H1 (cell line): ENCODE data around the gene ESPNL. TPM values are rescaled to one million over a fixed set of nuclear protein-coding genes. Genes with fewer than 3 reads are reported as not detected.
A peak's percentile ranks its signal among the peaks of the same experiment; 100 is the strongest.

ENCODE experiments used
- CTCF ChIA-PET: fragments of 300-600 bp; sonication (Branson Sonifier 250); formaldehyde crosslinking; loops from one replicate; lab custom pipeline; 2021; ENCODE audit not compliant: partially characterized antibody; lab: Charles Lee
- POLR2A ChIA-PET: fragments of 300-600 bp; sonication (Branson Sonifier 250); formaldehyde crosslinking; loops from one replicate; lab custom pipeline; 2021; ENCODE audit warnings: inconsistent platforms; ENCODE audit not compliant: partially characterized antibody; lab: Charles Lee
- DNase-seq, 2 experiments: peaks; one replicate each; pipeline versions ENCODE4 v3.0.0 to v3.0.0-alpha.2; 2010 to 2022; ENCODE audit warnings: low spot score in 2 of 2, low read depth in 1 of 2, mixed read lengths in 1 of 2
- FAIRE-seq: peaks from 2 replicates; lab custom pipeline; 2011; peaks lifted over from hg19 to GRCh38; lab: Jason Lieb, UNC
- H2AFZ ChIP-seq: 2 replicates; pipeline ENCODE4 v1.8.1; 2012; ENCODE audit warnings: low read length, inconsistent platforms
- H2AK5ac ChIP-seq: 2 replicates; pipeline ENCODE4 v1.6.1; 2013; ENCODE audit warnings: low read depth, low read length
- H2BK120ac ChIP-seq: replicated peaks from 2 replicates; pipeline ENCODE3; 2013; ENCODE audit warnings: low read depth, low read length, inconsistent platforms
- H2BK12ac ChIP-seq: 2 replicates; pipeline ENCODE4 v1.6.1; 2013; ENCODE audit warnings: low read depth, low read length
- H2BK15ac ChIP-seq: 2 replicates; pipeline ENCODE4 v1.6.1; 2013; ENCODE audit warnings: low read length
- H2BK20ac ChIP-seq: 2 replicates; pipeline ENCODE4 v1.6.1; 2013; ENCODE audit warnings: low read length
- H2BK5ac ChIP-seq: 2 replicates; pipeline ENCODE4 v1.6.1; 2013; ENCODE audit warnings: low read depth, low read length
- H3K14ac ChIP-seq: 2 replicates; pipeline ENCODE4 v1.6.1; 2013; ENCODE audit warnings: inconsistent platforms; ENCODE audit not compliant: insufficient read length
- H3K18ac ChIP-seq: 2 replicates; pipeline ENCODE4 v1.6.1; 2013; ENCODE audit warnings: low read length; ENCODE audit errors: extremely low read depth
- H3K23ac ChIP-seq: 2 replicates; pipeline ENCODE4 v1.6.1; 2013; ENCODE audit warnings: inconsistent platforms; ENCODE audit not compliant: insufficient read length
- H3K23me2 ChIP-seq: 2 replicates; pipeline ENCODE4 v1.6.1; 2013; ENCODE audit warnings: low read depth, low read length
- H3K27ac ChIP-seq: 2 replicates; pipeline ENCODE4 v1.6.1; 2011; ENCODE audit warnings: low read depth, low read length, inconsistent platforms
- H3K27me3 ChIP-seq, 4 experiments: replicated peaks in 1 of 4; 1 replicate in 1 of 4; 2 replicates in 3 of 4; pipeline versions ENCODE4 v1.6.1 to v1.8.1; 2011 to 2013; ENCODE audit warnings: low read length in 3 of 4, mild to moderate bottlenecking in 3 of 4, inconsistent platforms in 2 of 4, mixed read lengths in 2 of 4, moderate library complexity in 1 of 4; ENCODE audit not compliant: control insufficient read depth in 3 of 4, insufficient read depth in 3 of 4; ENCODE audit errors: extremely low read depth in 1 of 4
- H3K36me3 ChIP-seq, 4 experiments: 2 replicates each; pipeline versions ENCODE4 v1.6.1 to v1.8.1; 2011 to 2013; ENCODE audit warnings: mild to moderate bottlenecking in 4 of 4, low read length in 3 of 4, moderate library complexity in 2 of 4, control low read depth in 1 of 4, inconsistent platforms in 1 of 4; ENCODE audit not compliant: insufficient read depth in 4 of 4, control insufficient read depth in 2 of 4
- H3K4ac ChIP-seq: replicated peaks from 2 replicates; pipeline ENCODE3; 2013; ENCODE audit warnings: low read length, low read depth, mixed read lengths, inconsistent platforms; ENCODE audit not compliant: insufficient read length
- H3K4me1 ChIP-seq, 4 experiments: replicated peaks in 1 of 4; 1 replicate in 1 of 4; 2 replicates in 3 of 4; pipeline versions ENCODE4 v1.6.1 to v1.8.1; 2011 to 2013; ENCODE audit warnings: low read length in 3 of 4, inconsistent platforms in 2 of 4, mixed read lengths in 1 of 4; ENCODE audit not compliant: insufficient read depth in 4 of 4, control insufficient read depth in 3 of 4
- H3K4me2 ChIP-seq, 2 experiments: 2 replicates each; pipeline versions ENCODE4 v1.6.1 to v1.8.1; 2011 to 2013; ENCODE audit warnings: low read depth in 2 of 2, low read length in 2 of 2, control low read depth in 1 of 2, inconsistent platforms in 1 of 2, mild to moderate bottlenecking in 1 of 2; ENCODE audit not compliant: insufficient read depth in 1 of 2
- H3K4me3 ChIP-seq, 4 experiments: fragments of 200-600, 300-600 bp in 1 of 4; sonication (generic), shearing (Covaris generic), sonication (Bioruptor Twin) in 1 of 4; 2 replicates each; pipeline versions ENCODE4 v1.5.1 to v1.8.1; 2011 to 2016; ENCODE audit warnings: low read length in 4 of 4, low read depth in 3 of 4, control low read depth in 2 of 4, inconsistent platforms in 2 of 4, mild to moderate bottlenecking in 2 of 4, mixed read lengths in 1 of 4, moderate library complexity in 1 of 4; ENCODE audit not compliant: insufficient read depth in 2 of 4; ENCODE audit errors: extremely low read depth in 1 of 4
- H3K56ac ChIP-seq: replicated peaks from 2 replicates; pipeline ENCODE3; 2013; ENCODE audit warnings: low read depth, mild to moderate bottlenecking, mixed read lengths, low read length, inconsistent platforms; ENCODE audit not compliant: insufficient read length
- H3K79me1 ChIP-seq: 2 replicates; pipeline ENCODE4 v1.6.1; 2013; ENCODE audit warnings: low read depth, low read length, control low read depth
- H3K79me2 ChIP-seq, 2 experiments: 2 replicates each; pipeline versions ENCODE4 v1.6.1 to v1.8.1; 2012 to 2013; ENCODE audit warnings: low read length in 2 of 2, mild to moderate bottlenecking in 2 of 2, inconsistent platforms in 1 of 2; ENCODE audit not compliant: insufficient read depth in 2 of 2, control insufficient read depth in 1 of 2
- H3K9ac ChIP-seq, 4 experiments: replicated peaks in 1 of 4; 1 replicate in 1 of 4; 2 replicates in 3 of 4; pipeline versions ENCODE4 v1.6.1 to v1.8.1; 2011 to 2013; ENCODE audit warnings: low read depth in 3 of 4, low read length in 3 of 4, control low read depth in 2 of 4, mild to moderate bottlenecking in 2 of 4, moderate library complexity in 2 of 4, inconsistent platforms in 1 of 4; ENCODE audit errors: extremely low read depth in 1 of 4
- H3K9me3 ChIP-seq, 2 experiments: 2 replicates each; pipeline versions ENCODE4 v1.6.1 to v1.8.1; 2012 to 2013; ENCODE audit warnings: mild to moderate bottlenecking in 2 of 2, moderate library complexity in 2 of 2, control low read depth in 1 of 2, inconsistent platforms in 1 of 2, low read depth in 1 of 2, low read length in 1 of 2, mixed read lengths in 1 of 2; ENCODE audit not compliant: insufficient read depth in 2 of 2
- H4K20me1 ChIP-seq, 2 experiments: replicated peaks in 1 of 2; 2 replicates each; pipeline versions ENCODE3 to v1.8.1; 2011 to 2013; ENCODE audit warnings: inconsistent platforms in 2 of 2, low read length in 2 of 2, mild to moderate bottlenecking in 1 of 2; ENCODE audit not compliant: insufficient read depth in 2 of 2, control insufficient read depth in 1 of 2
- H4K5ac ChIP-seq: 2 replicates; pipeline ENCODE4 v1.6.1; 2013; ENCODE audit warnings: low read length, low read depth, mixed read lengths, inconsistent platforms; ENCODE audit not compliant: insufficient read length
- H4K8ac ChIP-seq: 2 replicates; pipeline ENCODE4 v1.8.0; 2013; ENCODE audit warnings: mild to moderate bottlenecking, moderate library complexity, low read length, inconsistent platforms; ENCODE audit not compliant: insufficient read depth; ENCODE audit errors: extremely low read depth
- H4K91ac ChIP-seq: replicated peaks from 2 replicates; pipeline ENCODE3; 2013; ENCODE audit warnings: low read length, mixed read lengths, inconsistent platforms; ENCODE audit not compliant: insufficient read length
- CTBP2 ChIP-seq: IDR thresholded peaks from 2 replicates; pipeline ENCODE4 v1.7.0; 2011; ENCODE audit warnings: borderline replicate concordance, mild to moderate bottlenecking, moderate library complexity, mixed read lengths, low read length; ENCODE audit not compliant: insufficient read depth, insufficient read length
- GABPA ChIP-seq: IDR thresholded peaks from 2 replicates; pipeline ENCODE4 v1.6.1; 2011; ENCODE audit warnings: mild to moderate bottlenecking, low read length, moderate library complexity, borderline replicate concordance; ENCODE audit not compliant: insufficient read depth
- HDAC6 ChIP-seq: IDR thresholded peaks from one replicate; pipeline ENCODE4 v1.7.1; 2012; ENCODE audit warnings: low read depth, mild to moderate bottlenecking, inconsistent platforms, low read length, moderate library complexity
- KDM4A ChIP-seq: IDR thresholded peaks from one replicate; pipeline ENCODE4 v1.7.1; 2012; ENCODE audit warnings: low read depth, mild to moderate bottlenecking, moderate library complexity, low read length, inconsistent platforms; ENCODE audit not compliant: severe bottlenecking
- POLR2A ChIP-seq, 2 experiments: IDR thresholded peaks; 1 replicate in 1 of 2; 2 replicates in 1 of 2; pipeline ENCODE4 v1.6.1; 2011; ENCODE audit warnings: low read depth in 2 of 2, low read length in 2 of 2, mild to moderate bottlenecking in 2 of 2; ENCODE audit errors: control extremely low read depth in 1 of 2
- RFX5 ChIP-seq: IDR thresholded peaks from 2 replicates; pipeline ENCODE4 v1.6.1; 2011; ENCODE audit warnings: low read depth, low read length, improper control_type of control experiment, borderline replicate concordance
- RXRA ChIP-seq: IDR thresholded peaks from 2 replicates; pipeline ENCODE4 v1.6.1; 2011; ENCODE audit warnings: low read depth, mild to moderate bottlenecking, low read length, moderate library complexity; ENCODE audit not compliant: insufficient read depth
- SP1 ChIP-seq: IDR thresholded peaks from 2 replicates; pipeline ENCODE4 v1.6.1; 2011; ENCODE audit warnings: low read depth, low read length
- ZNF274 ChIP-seq: IDR thresholded peaks from 2 replicates; pipeline ENCODE4 v1.7.0; 2012; ENCODE audit warnings: low read length, borderline replicate concordance; ENCODE audit errors: extremely low read depth
- WGBS, 2 experiments: shearing (Covaris generic) in 1 of 2; methylation state at CpG; one replicate each; pipeline versions ENCODE4 v1.1.6 to v1.1.7; 2013 to 2015; ENCODE audit warnings: low lambda C conversion rate in 2 of 2, mixed read lengths in 2 of 2, inconsistent platforms in 1 of 2, low coverage in 1 of 2, missing lambda C conversion rate in 1 of 2; ENCODE audit not compliant: insufficient replicate concordance in 2 of 2, insufficient coverage in 1 of 2, insufficient read length in 1 of 2; ENCODE audit errors: extremely low coverage in 1 of 2, missing lambda C conversion rate in 1 of 2; 5-methylcytosine and 5-hydroxymethylcytosine counted together
- polyA plus RNA-seq, 7 experiments: library from polyadenylated mRNA; depleted of rRNA in 3 of 7; stranded (reverse) in 5 of 7; unstranded in 2 of 7; fragments of >200 nt in 5 of 7; fragments of 200-250 nt in 2 of 7; gene quantifications; 1 replicate in 5 of 7; 2 replicates in 1 of 7; 4 replicates in 1 of 7; pipeline versions ENCODE4 v1.2.1 to v1.2.3, GENCODE V29; 2011 to 2013; ENCODE audit warnings: missing spikeins in 2 of 7, mixed read lengths in 2 of 7
- total RNA-seq: library from RNA; stranded (reverse); fragmentation: NEBNext Ultra II Directional; extraction: Animal tissue kit (Norgen Biotek cat#: 25700); gene quantifications from 2 replicates; pipeline ENCODE4 v1.2.1, GENCODE V29; 2021
- TF ChIP-seq, protein P1 (sequence below), 3 experiments: IDR thresholded peaks; 1 replicate in 2 of 3; 2 replicates in 1 of 3; pipeline versions ENCODE4 v1.5.1 to v1.6.1; 2011; ENCODE audit warnings: low read length in 3 of 3, mild to moderate bottlenecking in 3 of 3, inconsistent platforms in 2 of 3, low read depth in 1 of 3, moderate library complexity in 1 of 3; ENCODE audit not compliant: insufficient read depth in 1 of 3; ENCODE audit errors: control extremely low read depth in 1 of 3

The ESPNL gene
- total and polyA plus RNA-seq, 2 of the 8 experiments (the other 6 are each of a cell fraction or from before 2014, with no cell fraction given), result 0.68 to 1.3 TPM

DNA sequence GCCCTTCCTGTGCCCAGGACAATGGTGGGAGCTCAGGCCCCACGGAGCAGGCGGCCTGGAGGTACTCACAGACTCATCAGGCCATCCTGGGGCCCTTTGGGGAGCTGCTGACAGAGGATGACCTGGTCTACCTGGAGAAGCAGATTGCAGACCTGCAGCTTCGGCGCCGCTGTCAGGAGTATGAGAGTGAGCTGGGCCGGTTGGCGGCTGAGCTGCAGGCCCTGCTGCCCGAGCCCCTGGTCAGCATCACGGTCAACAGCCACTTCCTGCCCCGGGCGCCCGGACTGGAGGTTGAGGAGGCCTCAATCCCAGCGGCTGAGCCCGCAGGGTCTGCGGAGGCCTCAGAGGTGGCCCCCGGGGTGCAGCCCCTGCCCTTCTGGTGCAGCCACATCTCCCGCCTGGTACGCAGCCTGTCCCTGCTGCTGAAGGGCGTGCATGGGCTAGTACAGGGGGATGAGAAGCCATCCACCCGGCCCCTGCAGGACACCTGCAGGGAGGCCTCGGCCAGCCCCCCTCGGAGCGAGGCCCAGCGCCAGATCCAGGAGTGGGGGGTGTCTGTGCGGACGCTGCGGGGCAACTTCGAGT, 30.1 kb downstream of the ESPNL start:
- Histone ChIP-seq H3K18ac (no peak overlapping the region), H3K27me3 (no peaks in the 10 kb centered on the region), H4K5ac (no peak overlapping the region), H3K14ac (no peak overlapping the region), H4K91ac (no peak overlapping the region), H2BK15ac (no peak overlapping the region), H2AFZ (no peak overlapping the region), H3K79me1 (no peaks in the 10 kb centered on the region), H3K36me3 (no peaks in the 10 kb centered on the region; a peak in 1 of 8 replicates), H3K9me3 (0 out of 4 replicates have a peak, but pooled peaks cover 0 to 4% of the 10 kb centered on the region in 2 experiments), H3K4me1 (peaks cover 0 to 13% (median 0%) of the 10 kb centered on the region in 4 experiments; a peak in 2 of 7 replicates), H3K4ac (no peak overlapping the region), H2BK5ac (no peak overlapping the region), H3K23me2 (peaks cover 15% of the 10 kb centered on the region), H4K20me1 (peaks cover 0 to 12% of the 10 kb centered on the region in 2 experiments), H3K56ac (no peak overlapping the region), H3K79me2 (no peaks in the 10 kb centered on the region), H3K9ac (no peak overlapping the region), H4K8ac (peak overlapping the region; percentile 63; the same call in 1 of the 2 replicates), H3K27ac (no peak overlapping the region), H2BK120ac (no peak overlapping the region), H3K4me3 (no peak overlapping the region), H2BK20ac (no peak overlapping the region), H3K4me2 (no peak overlapping the region), H2AK5ac (no peak overlapping the region), H2BK12ac (no peak overlapping the region), H3K23ac (no peak overlapping the region)
- DNase-seq, result no peak
- WGBS, 2 experiments, result 95% methylated on average over 22 of the region's 28 CpGs; no CpG with 5 or more reads in 1 of the 2 experiments
- FAIRE-seq, result no peak
- CTCF ChIA-PET, result interaction anchor here (1.0 to 5.3 kb wide), 2 partner anchors 9 to 12 kb away, joined by 3 to 41 read pairs; partner anchors contain the start of gene KLHL30
- POLR2A ChIA-PET, result interaction anchor here (0.8 kb wide), 1 partner anchor 9 kb away, joined by 3 read pairs; no protein-coding TSS in a partner anchor
- TF ChIP-seq SP1 (no peak), HDAC6 (no peak), CTBP2 (no peak), POLR2A (IDR thresholded peaks at IDR 0.05; ENCODE audit: control extremely low read depth in 1 of 2, low read depth in 2 of 2, low read length in 2 of 2) (no peak), RXRA (no peak), GABPA (no peak), KDM4A (no peak), RFX5 (no peak), ZNF274 (no peak)
- TF ChIP-seq, protein P1, sequence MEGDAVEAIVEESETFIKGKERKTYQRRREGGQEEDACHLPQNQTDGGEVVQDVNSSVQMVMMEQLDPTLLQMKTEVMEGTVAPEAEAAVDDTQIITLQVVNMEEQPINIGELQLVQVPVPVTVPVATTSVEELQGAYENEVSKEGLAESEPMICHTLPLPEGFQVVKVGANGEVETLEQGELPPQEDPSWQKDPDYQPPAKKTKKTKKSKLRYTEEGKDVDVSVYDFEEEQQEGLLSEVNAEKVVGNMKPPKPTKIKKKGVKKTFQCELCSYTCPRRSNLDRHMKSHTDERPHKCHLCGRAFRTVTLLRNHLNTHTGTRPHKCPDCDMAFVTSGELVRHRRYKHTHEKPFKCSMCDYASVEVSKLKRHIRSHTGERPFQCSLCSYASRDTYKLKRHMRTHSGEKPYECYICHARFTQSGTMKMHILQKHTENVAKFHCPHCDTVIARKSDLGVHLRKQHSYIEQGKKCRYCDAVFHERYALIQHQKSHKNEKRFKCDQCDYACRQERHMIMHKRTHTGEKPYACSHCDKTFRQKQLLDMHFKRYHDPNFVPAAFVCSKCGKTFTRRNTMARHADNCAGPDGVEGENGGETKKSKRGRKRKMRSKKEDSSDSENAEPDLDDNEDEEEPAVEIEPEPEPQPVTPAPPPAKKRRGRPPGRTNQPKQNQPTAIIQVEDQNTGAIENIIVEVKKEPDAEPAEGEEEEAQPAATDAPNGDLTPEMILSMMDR (IDR thresholded peaks at IDR 0.05; ENCODE audit: control extremely low read depth in 1 of 3, insufficient read depth in 1 of 3, low read depth in 1 of 3, low read length in 3 of 3), result no peak
